A549 (cell line): ENCODE measurements around the gene ATP6V1F. TPM values are rescaled to one million over a fixed set of nuclear protein-coding genes. Genes with fewer than 3 reads are reported as not detected.
"Not testable (repeated sequence)": the region's sequence is repeated elsewhere in the genome, so short reads cannot be mapped to it uniquely, and the experiment has no call there.

Source experiments
- ATAC-seq, 2 experiments: fragments of 200-7000 bp in 1 of 2; fragments of >200 bp in 1 of 2; cut with Nextera tagmentation in 1 of 2; cut with Tn5 transposase in 1 of 2; 3 replicates each; pipeline versions ENCODE4 v1.8.0 to v1.9.1; 2018 to 2020; ENCODE audit warnings: mild to moderate bottlenecking in 1 of 2, moderate library complexity in 1 of 2
- CTCF ChIA-PET: fragments of 300-600 bp; sonication (Branson Sonifier 250); formaldehyde crosslinking; extraction: SDS; loops from one replicate; lab custom pipeline; 2021; ENCODE audit warnings: antibody characterized with exemption, inconsistent platforms; lab: Yijun Ruan, JAX
- POLR2A ChIA-PET: fragments of 350-600 bp; formaldehyde crosslinking; extraction: SDS; loops from one replicate; lab custom pipeline; 2021; ENCODE audit warnings: antibody characterized with exemption, inconsistent platforms; lab: Yijun Ruan, JAX
- DNase-seq, 2 experiments: peaks; one replicate each; pipeline versions ENCODE4 v3.0.0 to v3.0.0-alpha.2; 2011 to 2016; ENCODE audit warnings: low read depth in 1 of 2, low spot score in 1 of 2
- FAIRE-seq: peaks from 2 replicates; lab custom pipeline; 2011; peaks lifted over from hg19 to GRCh38; lab: Jason Lieb, UNC
- H3K27ac ChIP-seq, 2 experiments: fragments of >200 bp; sonication (Bioruptor Twin); formaldehyde crosslinking; 3 replicates each; pipeline ENCODE4 v1.5.1; 2016 to 2017
- H3K4me1 ChIP-seq: fragments of >200 bp; sonication (Bioruptor Twin); formaldehyde crosslinking; 3 replicates; pipeline ENCODE4 v1.6.1; 2016
- H3K4me2 ChIP-seq: fragments of >200 bp; sonication (Bioruptor Twin); formaldehyde crosslinking; 3 replicates; pipeline ENCODE4 v1.6.1; 2016
- H3K4me3 ChIP-seq: fragments of >200 bp; sonication (Bioruptor Twin); formaldehyde crosslinking; 3 replicates; pipeline ENCODE4 v1.5.1; 2016
- H3K9me3 ChIP-seq: fragments of >200 bp; sonication (Bioruptor Twin); formaldehyde crosslinking; 3 replicates; pipeline ENCODE4 v1.6.1; 2016
- CBX2 ChIP-seq: fragments of 200-600 bp; sonication (generic); IDR thresholded peaks from 2 replicates; pipeline ENCODE4 v1.6.1; 2016; ENCODE audit warnings: low read depth, mild to moderate bottlenecking, borderline replicate concordance
- CBX8 ChIP-seq: fragments of 200-600 bp; sonication (generic); IDR thresholded peaks from 2 replicates; pipeline ENCODE4 v1.6.1; 2016
- CHD2 ChIP-seq: fragments of 150-350 bp; IDR thresholded peaks from 2 replicates; pipeline ENCODE4 v1.6.1; 2014; ENCODE audit warnings: low read length; ENCODE audit not compliant: partially characterized antibody
- CHD4 ChIP-seq: fragments of 200-600 bp; sonication (generic); IDR thresholded peaks from 2 replicates; pipeline ENCODE4 v1.6.1; 2016; ENCODE audit warnings: antibody characterized with exemption, mild to moderate bottlenecking, borderline replicate concordance
- EHF ChIP-seq: fragments of 250-450 bp; sonication (Bioruptor Pico); IDR thresholded peaks from 2 replicates; pipeline ENCODE4 v1.5.0; 2020; ENCODE audit warnings: mild to moderate bottlenecking
- EHMT2 ChIP-seq: fragments of 200-600 bp; sonication (generic); IDR thresholded peaks from 2 replicates; pipeline ENCODE4 v1.6.1; 2016; ENCODE audit warnings: antibody characterized with exemption, low read depth, mild to moderate bottlenecking, moderate library complexity
- ESRRA ChIP-seq: fragments of 150-350 bp; IDR thresholded peaks from 2 replicates; pipeline ENCODE4 v1.6.1; 2014; ENCODE audit warnings: mild to moderate bottlenecking, low read length, borderline replicate concordance
- FOXS1 ChIP-seq: fragments of 250-450 bp; sonication (Bioruptor Pico); IDR thresholded peaks from 2 replicates; pipeline ENCODE4 v1.5.0; 2020; ENCODE audit warnings: mild to moderate bottlenecking, moderate library complexity
- HOXB13 ChIP-seq: fragments of 250-450 bp; sonication (Bioruptor Pico); IDR thresholded peaks from 2 replicates; pipeline ENCODE4 v1.5.0; 2020; ENCODE audit warnings: low read depth, mild to moderate bottlenecking, moderate library complexity
- MAFK ChIP-seq: fragments of 450-650 bp; IDR thresholded peaks from 2 replicates; pipeline ENCODE4 v1.6.1; 2014; ENCODE audit not compliant: partially characterized antibody
- MAZ ChIP-seq: fragments of 150-350 bp; IDR thresholded peaks from 2 replicates; pipeline ENCODE4 v1.6.1; 2014; ENCODE audit warnings: antibody characterized with exemption, low read depth, low read length, borderline replicate concordance
- POLR2AphosphoS2 ChIP-seq: conservative IDR thresholded peaks from 2 replicates; pipeline ENCODE4 v1.6.1; 2012; ENCODE audit warnings: low read length, improper control_type of control experiment, inconsistent platforms
- RARB ChIP-seq: fragments of 250-450 bp; sonication (Bioruptor Pico); IDR thresholded peaks from 2 replicates; pipeline ENCODE4 v1.8.0; 2021; ENCODE audit warnings: mild to moderate bottlenecking, moderate library complexity
- SMC3 ChIP-seq: fragments of >200 bp; sonication (Bioruptor Twin); formaldehyde crosslinking; IDR thresholded peaks from 3 replicates; pipeline ENCODE4 v1.6.1; 2018; ENCODE audit warnings: inconsistent platforms
- SREBF2 ChIP-seq: fragments of 450-650 bp; IDR thresholded peaks from 2 replicates; pipeline ENCODE4 v1.6.1; 2014; ENCODE audit warnings: mild to moderate bottlenecking, moderate library complexity
- TFCP2L1 ChIP-seq: fragments of 250-450 bp; sonication (Bioruptor Pico); IDR thresholded peaks from 2 replicates; pipeline ENCODE4 v1.5.0; 2021; ENCODE audit warnings: mild to moderate bottlenecking
- ZFP36 ChIP-seq: fragments of 450-650 bp; IDR thresholded peaks from 2 replicates; pipeline ENCODE4 v1.6.1; 2014; ENCODE audit warnings: borderline replicate concordance; ENCODE audit not compliant: partially characterized antibody
- ZSCAN20 ChIP-seq: fragments of 250-450 bp; sonication (Bioruptor Pico); IDR thresholded peaks from 2 replicates; pipeline ENCODE4 v1.8.0; 2022; ENCODE audit warnings: mild to moderate bottlenecking, moderate library complexity
- WGBS: methylation state at CpG from one replicate; pipeline ENCODE4 v1.1.6; 2017; ENCODE audit errors: missing lambda C conversion rate; 5-methylcytosine and 5-hydroxymethylcytosine counted together
- polyA plus RNA-seq, 4 experiments: library from polyadenylated mRNA; depleted of rRNA in 3 of 4; stranded (reverse); fragments of >200 nt; fragmentation: RNase III in 1 of 4; extraction: RNeasy Plus Mini Kit Qiagen cat#74134 plus additional on column Dnase treatment in 1 of 4; gene quantifications; 2 replicates in 3 of 4; 3 replicates in 1 of 4; pipeline ENCODE4 v1.2.3, GENCODE V29; 2011 to 2017
- TF ChIP-seq, protein P1 (sequence below): fragments of 200-600 bp; sonication (generic); IDR thresholded peaks from 2 replicates; pipeline ENCODE4 v1.6.1; 2016; ENCODE audit warnings: antibody characterized with exemption, mild to moderate bottlenecking, moderate library complexity
- TF ChIP-seq, protein P2 (sequence below): IDR thresholded peaks from 2 replicates; pipeline ENCODE4 v1.6.1; 2012
- TF ChIP-seq, protein P3 (sequence below): fragments of >200 bp; sonication (Bioruptor Twin); formaldehyde crosslinking; IDR thresholded peaks from 3 replicates; pipeline ENCODE4 v1.5.1; 2016

The ATP6V1F gene
- polyA plus RNA-seq, 2 of the 4 experiments (the other 2 are of a cell fraction): 155 to 229 TPM

DNA sequence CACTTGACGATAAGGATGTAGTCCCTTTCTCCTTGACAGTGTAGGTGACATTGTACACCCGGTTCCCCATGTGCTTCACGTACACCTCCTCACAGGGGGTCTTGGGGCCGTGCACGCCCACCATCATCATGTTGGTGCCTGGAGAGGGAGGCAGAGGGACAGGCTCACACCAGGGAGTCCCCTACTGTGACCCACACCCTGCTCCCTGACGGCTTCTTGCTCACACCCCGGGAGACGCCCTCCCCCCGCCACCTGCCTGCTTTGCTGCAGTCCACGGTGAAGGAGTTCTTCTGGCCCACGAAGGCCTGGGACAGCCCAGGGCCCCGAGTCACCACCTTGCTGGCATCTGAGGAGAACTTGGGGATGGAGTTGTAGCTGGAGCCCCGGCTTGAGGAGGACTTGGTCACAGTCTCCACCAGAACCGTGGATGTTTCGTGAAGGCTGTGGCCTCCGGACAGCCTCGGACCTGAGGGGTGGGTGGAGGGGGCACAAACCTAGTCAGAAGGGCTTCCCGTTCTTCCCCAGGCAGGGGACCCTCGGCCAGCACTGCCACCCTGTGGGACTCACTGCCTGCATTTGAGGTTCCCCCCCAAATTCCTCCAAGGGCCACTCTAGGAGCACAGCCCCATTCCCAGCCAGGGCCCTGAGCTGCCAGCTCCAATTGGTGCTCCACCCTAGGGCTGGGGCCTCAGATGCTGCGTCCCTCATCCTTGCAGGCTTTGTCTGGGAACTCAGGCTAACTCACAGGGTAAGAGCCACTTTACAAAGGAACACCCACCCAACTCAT, 50.2 kb downstream of the ATP6V1F start:
- H3K4me2 ChIP-seq, H3K9me3 ChIP-seq, ATAC-seq, POLR2A ChIA-PET, H3K4me1 ChIP-seq, DNase-seq, H3K4me3 ChIP-seq, H3K27ac ChIP-seq: not testable (repeated sequence)
- CTCF ChIA-PET: interaction anchor here (0.6 kb wide), 1 partner anchor 1337 kb away, joined by 3 read pairs; no protein-coding TSS in a partner anchor
- FAIRE-seq: peak; percentile 18
- WGBS: no CpG with 5 or more reads among the region's 20 CpGs

DNA sequence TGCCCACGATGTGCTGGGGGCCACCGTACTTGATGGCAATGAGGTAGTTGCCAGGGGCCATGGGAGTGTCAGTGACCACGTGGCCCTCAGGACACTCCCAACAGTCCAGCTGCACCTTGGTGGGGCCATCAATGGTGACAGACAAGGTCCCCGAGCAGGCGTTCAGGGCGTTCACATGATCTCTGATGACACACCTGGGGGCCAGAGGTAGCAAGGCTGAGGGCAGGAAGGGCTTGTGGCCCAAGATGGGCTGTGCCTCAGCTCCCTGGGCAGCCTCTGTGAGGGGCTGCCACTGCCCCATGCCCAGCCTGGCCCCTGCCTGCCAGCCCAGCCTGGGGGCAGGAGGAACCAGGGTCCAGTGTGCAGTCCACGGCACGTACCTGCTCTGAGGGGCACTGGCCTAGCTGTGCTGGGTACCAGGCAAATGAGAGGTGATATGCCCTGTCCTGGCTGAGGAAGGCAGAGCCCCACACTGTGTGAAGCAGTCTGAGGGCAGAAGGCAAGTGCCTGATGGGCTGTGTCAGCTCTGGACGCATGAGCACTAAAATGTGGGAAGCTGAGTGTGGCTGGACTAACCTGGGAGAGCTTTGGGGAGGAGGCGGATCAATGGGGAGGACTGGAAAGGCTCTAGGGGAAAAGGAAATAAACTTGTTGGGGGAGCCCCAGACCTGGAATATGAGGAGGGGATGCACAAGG, 51.4 kb downstream of the ATP6V1F start:
- Histone ChIP-seq H3K9me3 (no peaks in the 10 kb centered on the region), H3K4me2 (no peak overlapping the region), H3K4me1 (no peaks in the 10 kb centered on the region), H3K27ac (no peak overlapping the region), H3K4me3 (no peak overlapping the region)
- ChIA-PET POLR2A (no interaction called here), CTCF (interaction anchor here (0.5 to 1.5 kb wide), 4 partner anchors 14 to 596 kb away, joined by 3 to 4 read pairs (median 3); no protein-coding TSS in a partner anchor)
- 50% methylated on average over 6 of the region's 10 CpGs for WGBS
- no peak for DNase-seq
- no peak for FAIRE-seq
- ATAC-seq: peak in 1 of 2 experiments; percentile 15; a peak in 2 of 6 replicates
- no peak for TF ChIP-seq HOXB13
- TF ChIP-seq EHMT2: no peak
- TF ChIP-seq, protein P1, sequence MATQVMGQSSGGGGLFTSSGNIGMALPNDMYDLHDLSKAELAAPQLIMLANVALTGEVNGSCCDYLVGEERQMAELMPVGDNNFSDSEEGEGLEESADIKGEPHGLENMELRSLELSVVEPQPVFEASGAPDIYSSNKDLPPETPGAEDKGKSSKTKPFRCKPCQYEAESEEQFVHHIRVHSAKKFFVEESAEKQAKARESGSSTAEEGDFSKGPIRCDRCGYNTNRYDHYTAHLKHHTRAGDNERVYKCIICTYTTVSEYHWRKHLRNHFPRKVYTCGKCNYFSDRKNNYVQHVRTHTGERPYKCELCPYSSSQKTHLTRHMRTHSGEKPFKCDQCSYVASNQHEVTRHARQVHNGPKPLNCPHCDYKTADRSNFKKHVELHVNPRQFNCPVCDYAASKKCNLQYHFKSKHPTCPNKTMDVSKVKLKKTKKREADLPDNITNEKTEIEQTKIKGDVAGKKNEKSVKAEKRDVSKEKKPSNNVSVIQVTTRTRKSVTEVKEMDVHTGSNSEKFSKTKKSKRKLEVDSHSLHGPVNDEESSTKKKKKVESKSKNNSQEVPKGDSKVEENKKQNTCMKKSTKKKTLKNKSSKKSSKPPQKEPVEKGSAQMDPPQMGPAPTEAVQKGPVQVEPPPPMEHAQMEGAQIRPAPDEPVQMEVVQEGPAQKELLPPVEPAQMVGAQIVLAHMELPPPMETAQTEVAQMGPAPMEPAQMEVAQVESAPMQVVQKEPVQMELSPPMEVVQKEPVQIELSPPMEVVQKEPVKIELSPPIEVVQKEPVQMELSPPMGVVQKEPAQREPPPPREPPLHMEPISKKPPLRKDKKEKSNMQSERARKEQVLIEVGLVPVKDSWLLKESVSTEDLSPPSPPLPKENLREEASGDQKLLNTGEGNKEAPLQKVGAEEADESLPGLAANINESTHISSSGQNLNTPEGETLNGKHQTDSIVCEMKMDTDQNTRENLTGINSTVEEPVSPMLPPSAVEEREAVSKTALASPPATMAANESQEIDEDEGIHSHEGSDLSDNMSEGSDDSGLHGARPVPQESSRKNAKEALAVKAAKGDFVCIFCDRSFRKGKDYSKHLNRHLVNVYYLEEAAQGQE: no peak
- TF ChIP-seq ZSCAN20 (CRISPR knock-in tag): no peak
- TF ChIP-seq, protein P2, sequence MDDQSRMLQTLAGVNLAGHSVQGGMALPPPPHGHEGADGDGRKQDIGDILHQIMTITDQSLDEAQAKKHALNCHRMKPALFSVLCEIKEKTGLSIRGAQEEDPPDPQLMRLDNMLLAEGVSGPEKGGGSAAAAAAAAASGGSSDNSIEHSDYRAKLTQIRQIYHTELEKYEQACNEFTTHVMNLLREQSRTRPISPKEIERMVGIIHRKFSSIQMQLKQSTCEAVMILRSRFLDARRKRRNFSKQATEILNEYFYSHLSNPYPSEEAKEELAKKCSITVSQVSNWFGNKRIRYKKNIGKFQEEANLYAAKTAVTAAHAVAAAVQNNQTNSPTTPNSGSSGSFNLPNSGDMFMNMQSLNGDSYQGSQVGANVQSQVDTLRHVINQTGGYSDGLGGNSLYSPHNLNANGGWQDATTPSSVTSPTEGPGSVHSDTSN: no peak
- TF ChIP-seq CHD4: no peak
- no peak for TF ChIP-seq CBX8
- TF ChIP-seq SREBF2: no peak
- TF ChIP-seq TFCP2L1 (CRISPR knock-in tag): no peak

DNA sequence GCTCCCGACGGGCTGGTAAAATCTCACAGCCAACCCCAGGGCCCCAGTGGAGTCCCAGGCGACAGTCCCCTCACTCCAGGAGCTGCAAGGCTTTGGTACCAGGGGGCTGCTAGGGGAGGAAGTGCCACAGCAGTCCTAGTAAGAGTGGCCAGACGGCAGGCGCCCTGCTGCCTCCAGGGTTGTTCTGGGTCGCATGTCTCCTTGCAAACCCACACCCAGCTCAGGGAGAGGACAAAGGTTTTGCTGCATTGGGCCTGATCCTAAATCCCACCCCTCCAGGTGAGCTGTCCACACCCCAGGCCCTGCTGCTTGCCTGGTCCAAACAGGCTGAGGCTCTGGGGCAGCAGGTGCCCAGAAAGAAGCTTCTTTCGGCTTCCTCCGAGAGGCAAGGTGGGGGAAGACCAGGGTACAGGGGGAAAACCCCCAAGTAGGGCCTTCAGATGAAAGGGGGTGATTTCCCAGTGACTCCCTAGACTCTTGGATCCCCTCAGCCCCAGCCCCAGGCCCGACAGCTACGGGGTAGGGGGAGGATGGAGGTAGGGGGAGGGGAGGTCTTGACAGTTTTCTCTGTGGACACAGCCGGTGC, 52.0 kb downstream of the ATP6V1F start:
- WGBS: 56% methylated on average over 11 of the region's 11 CpGs
- no peak for DNase-seq
- H3K27ac ChIP-seq: no peak overlapping the region
- FAIRE-seq: no peak
- H3K4me1 ChIP-seq: no peaks in the 10 kb centered on the region
- no peaks in the 10 kb centered on the region for H3K9me3 ChIP-seq
- H3K4me3 ChIP-seq: no peak overlapping the region
- POLR2A ChIA-PET: no interaction called here
- no peak overlapping the region for H3K4me2 ChIP-seq
- CTCF ChIA-PET: interaction anchor here (1.0 to 1.5 kb wide), 3 partner anchors 15 to 177 kb away, joined by 3 to 4 read pairs (median 3); no protein-coding TSS in a partner anchor
- peak in 1 of 2 experiments; percentile 24; a peak in 2 of 6 replicates for ATAC-seq
- no peak for TF ChIP-seq SMC3
- no peak for TF ChIP-seq RARB (CRISPR knock-in tag)
- no peak for TF ChIP-seq CHD4
- no peak for TF ChIP-seq MAFK
- TF ChIP-seq CBX2: no peak
- no peak for TF ChIP-seq ZFP36
- TF ChIP-seq TFCP2L1 (CRISPR knock-in tag): no peak
- TF ChIP-seq EHF (CRISPR knock-in tag): no peak
- TF ChIP-seq, protein P2: no peak
- TF ChIP-seq, protein P3, sequence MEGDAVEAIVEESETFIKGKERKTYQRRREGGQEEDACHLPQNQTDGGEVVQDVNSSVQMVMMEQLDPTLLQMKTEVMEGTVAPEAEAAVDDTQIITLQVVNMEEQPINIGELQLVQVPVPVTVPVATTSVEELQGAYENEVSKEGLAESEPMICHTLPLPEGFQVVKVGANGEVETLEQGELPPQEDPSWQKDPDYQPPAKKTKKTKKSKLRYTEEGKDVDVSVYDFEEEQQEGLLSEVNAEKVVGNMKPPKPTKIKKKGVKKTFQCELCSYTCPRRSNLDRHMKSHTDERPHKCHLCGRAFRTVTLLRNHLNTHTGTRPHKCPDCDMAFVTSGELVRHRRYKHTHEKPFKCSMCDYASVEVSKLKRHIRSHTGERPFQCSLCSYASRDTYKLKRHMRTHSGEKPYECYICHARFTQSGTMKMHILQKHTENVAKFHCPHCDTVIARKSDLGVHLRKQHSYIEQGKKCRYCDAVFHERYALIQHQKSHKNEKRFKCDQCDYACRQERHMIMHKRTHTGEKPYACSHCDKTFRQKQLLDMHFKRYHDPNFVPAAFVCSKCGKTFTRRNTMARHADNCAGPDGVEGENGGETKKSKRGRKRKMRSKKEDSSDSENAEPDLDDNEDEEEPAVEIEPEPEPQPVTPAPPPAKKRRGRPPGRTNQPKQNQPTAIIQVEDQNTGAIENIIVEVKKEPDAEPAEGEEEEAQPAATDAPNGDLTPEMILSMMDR: no peak
- no peak for TF ChIP-seq ZSCAN20 (CRISPR knock-in tag)
- TF ChIP-seq CHD2: no peak
- no peak for TF ChIP-seq POLR2AphosphoS2
- no peak for TF ChIP-seq ESRRA
- no peak for TF ChIP-seq FOXS1 (CRISPR knock-in tag)
- no peak for TF ChIP-seq MAZ
